CD4-positive, alpha-beta T cell (primary cell): Measurements from ENCODE around the gene LRRK2. TPM values are rescaled to one million over a fixed set of nuclear protein-coding genes. Genes with fewer than 3 reads are reported as not detected.
"Not testable (repeated sequence)": the region's sequence is repeated elsewhere in the genome, so short reads cannot be mapped to it uniquely, and the experiment has no call there.

Source experiments
- ATAC-seq: fragments of 200-7000 bp; cut with Tn5 transposase; one replicate; pipeline ENCODE4 v1.10.0; 2022; ENCODE audit warnings: mild to moderate bottlenecking; ENCODE audit not compliant: poor library complexity
- CTCF ChIA-PET: fragments of 350-600 bp; sonication (Branson Sonifier 250); formaldehyde crosslinking; loops from one replicate; lab custom pipeline; 2021; ENCODE audit warnings: antibody characterized with exemption, inconsistent platforms; lab: Charles Lee
- POLR2A ChIA-PET: fragments of 350-600 bp; sonication (Branson Sonifier 250); formaldehyde crosslinking; loops from one replicate; lab custom pipeline; 2021; ENCODE audit warnings: antibody characterized with exemption, inconsistent platforms; lab: Charles Lee
- DNase-seq, 14 experiments: peaks; one replicate each; pipeline ENCODE4 v3.0.0-alpha.2; 2013 to 2020; ENCODE audit warnings: mixed read lengths in 2 of 14
- H3K27ac ChIP-seq, 2 donors: one replicate each; pipeline versions ENCODE4 v1.5.1 to v1.7.0; 2013; ENCODE audit warnings: low read length in 2 of 2, low read depth in 1 of 2, mild to moderate bottlenecking in 1 of 2
- H3K27me3 ChIP-seq, 2 experiments: 1 replicate in 1 of 2; 2 replicates in 1 of 2; pipeline versions ENCODE4 v1.6.1 to v1.7.0; 2013; ENCODE audit warnings: low read length in 2 of 2, control low read depth in 1 of 2, mild to moderate bottlenecking in 1 of 2, moderate library complexity in 1 of 2; ENCODE audit not compliant: insufficient read depth in 2 of 2, control insufficient read depth in 1 of 2
- H3K36me3 ChIP-seq: one replicate; pipeline ENCODE4 v1.6.1; 2013; ENCODE audit warnings: low read length, control low read depth; ENCODE audit not compliant: insufficient read depth
- H3K4me1 ChIP-seq: one replicate; pipeline ENCODE4 v1.6.1; 2013; ENCODE audit warnings: low read length, control low read depth; ENCODE audit not compliant: insufficient read depth
- H3K4me3 ChIP-seq: one replicate; pipeline ENCODE4 v1.5.1; 2013; ENCODE audit warnings: mild to moderate bottlenecking, low read length, moderate library complexity
- H3K9me3 ChIP-seq, 2 experiments: 1 replicate in 1 of 2; 2 replicates in 1 of 2; pipeline versions ENCODE4 v1.6.1 to v1.7.0; 2013; ENCODE audit warnings: low read length in 2 of 2, mild to moderate bottlenecking in 2 of 2, control low read depth in 1 of 2, moderate library complexity in 1 of 2; ENCODE audit not compliant: control insufficient read depth in 1 of 2, insufficient read depth in 1 of 2
- H3K27ac Mint-ChIP-seq: one replicate; pipeline ENCODE4 v1.8.0; 2020; ENCODE audit warnings: mixed read lengths
- H3K27me3 Mint-ChIP-seq: one replicate; pipeline ENCODE4 v1.8.0; 2021; ENCODE audit warnings: mixed read lengths
- H3K36me3 Mint-ChIP-seq: one replicate; pipeline ENCODE4 v1.8.0; 2021; ENCODE audit warnings: low read depth, mixed read lengths
- H3K4me1 Mint-ChIP-seq: one replicate; pipeline ENCODE4 v1.8.0; 2021; ENCODE audit warnings: low read depth, mixed read lengths
- H3K4me3 Mint-ChIP-seq: one replicate; pipeline ENCODE4 v1.8.0; 2020; ENCODE audit warnings: mild to moderate bottlenecking, mixed read lengths
- H3K9me3 Mint-ChIP-seq: one replicate; pipeline ENCODE4 v1.8.0; 2020; ENCODE audit warnings: mixed read lengths
- intact Hi-C, 2 experiments: fragments of 100-400 bp; cut with DNase I in 1 of 2; cut with micrococcal nuclease in 1 of 2; formaldehyde crosslinking; loops; one replicate each; pipeline versions ENCODE4 v1.15.1 to v1.9.0; 2023 to 2025; cut with DNase I, micrococcal nuclease
- total RNA-seq, 174 experiments: library from RNA in 2 of 174; stranded (reverse) in 2 of 174; gene quantifications; one replicate each; pipeline ENCODE4 v1.2.3 and lab custom pipeline; 2021 to 2026
- TF ChIP-seq, protein P1 (sequence below): fragments of 200-600 bp; IDR thresholded peaks from one replicate; pipeline ENCODE4 v1.8.0; 2022; ENCODE audit warnings: antibody characterized with exemption, mild to moderate bottlenecking

LRRK2 gene
- total RNA-seq, 2 experiments from 2014 or later, result 0.42 to 0.60 TPM

DNA sequence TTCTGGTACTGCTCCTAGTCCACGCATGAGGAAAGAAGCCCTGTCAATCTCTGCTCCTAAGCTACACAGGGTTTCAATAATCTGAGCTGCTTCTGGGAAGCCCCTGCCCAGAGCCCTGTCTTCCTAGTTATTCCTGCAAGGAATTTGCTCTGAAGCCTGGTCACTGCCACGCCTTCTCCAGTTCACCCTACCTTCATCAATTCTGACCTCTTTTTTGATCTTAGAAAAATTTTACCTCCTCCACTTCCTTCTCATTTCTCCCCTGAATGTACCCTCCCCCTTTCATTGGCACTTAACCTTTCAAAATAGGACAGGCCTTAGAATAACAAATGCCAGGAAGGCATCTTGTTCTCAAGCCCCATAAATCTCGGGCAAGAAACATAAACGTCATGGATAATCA lies 14.9 kb upstream of the LRRK2 start:
- CTCF ChIA-PET, result no interaction called here
- ATAC-seq, result no peak
- H3K36me3 Mint-ChIP-seq, result no peaks in the 10 kb centered on the region
- Histone ChIP-seq H3K4me3 (no peak overlapping the region), H3K27ac (no peak overlapping the region), H3K36me3 (no peaks in the 10 kb centered on the region), H3K4me1 (no peaks in the 10 kb centered on the region), H3K27me3 (no peaks in the 10 kb centered on the region), H3K9me3 (peaks cover 0 to 4% of the 10 kb centered on the region in 2 experiments)
- no peaks in the 10 kb centered on the region for H3K4me1 Mint-ChIP-seq
- TF ChIP-seq, protein P1, sequence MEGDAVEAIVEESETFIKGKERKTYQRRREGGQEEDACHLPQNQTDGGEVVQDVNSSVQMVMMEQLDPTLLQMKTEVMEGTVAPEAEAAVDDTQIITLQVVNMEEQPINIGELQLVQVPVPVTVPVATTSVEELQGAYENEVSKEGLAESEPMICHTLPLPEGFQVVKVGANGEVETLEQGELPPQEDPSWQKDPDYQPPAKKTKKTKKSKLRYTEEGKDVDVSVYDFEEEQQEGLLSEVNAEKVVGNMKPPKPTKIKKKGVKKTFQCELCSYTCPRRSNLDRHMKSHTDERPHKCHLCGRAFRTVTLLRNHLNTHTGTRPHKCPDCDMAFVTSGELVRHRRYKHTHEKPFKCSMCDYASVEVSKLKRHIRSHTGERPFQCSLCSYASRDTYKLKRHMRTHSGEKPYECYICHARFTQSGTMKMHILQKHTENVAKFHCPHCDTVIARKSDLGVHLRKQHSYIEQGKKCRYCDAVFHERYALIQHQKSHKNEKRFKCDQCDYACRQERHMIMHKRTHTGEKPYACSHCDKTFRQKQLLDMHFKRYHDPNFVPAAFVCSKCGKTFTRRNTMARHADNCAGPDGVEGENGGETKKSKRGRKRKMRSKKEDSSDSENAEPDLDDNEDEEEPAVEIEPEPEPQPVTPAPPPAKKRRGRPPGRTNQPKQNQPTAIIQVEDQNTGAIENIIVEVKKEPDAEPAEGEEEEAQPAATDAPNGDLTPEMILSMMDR, result no peak
- no peak overlapping the region for H3K4me3 Mint-ChIP-seq
- no peaks in the 10 kb centered on the region for H3K27me3 Mint-ChIP-seq
- intact Hi-C loops, result no loop called here
- H3K27ac Mint-ChIP-seq, result no peak overlapping the region
- DNase-seq, result no peak
- H3K9me3 Mint-ChIP-seq, result peaks cover 3% of the 10 kb centered on the region
- POLR2A ChIA-PET, result interaction anchor here (0.6 kb wide), 1 partner anchor 19 kb away, joined by 3 read pairs; no protein-coding TSS in a partner anchor

DNA sequence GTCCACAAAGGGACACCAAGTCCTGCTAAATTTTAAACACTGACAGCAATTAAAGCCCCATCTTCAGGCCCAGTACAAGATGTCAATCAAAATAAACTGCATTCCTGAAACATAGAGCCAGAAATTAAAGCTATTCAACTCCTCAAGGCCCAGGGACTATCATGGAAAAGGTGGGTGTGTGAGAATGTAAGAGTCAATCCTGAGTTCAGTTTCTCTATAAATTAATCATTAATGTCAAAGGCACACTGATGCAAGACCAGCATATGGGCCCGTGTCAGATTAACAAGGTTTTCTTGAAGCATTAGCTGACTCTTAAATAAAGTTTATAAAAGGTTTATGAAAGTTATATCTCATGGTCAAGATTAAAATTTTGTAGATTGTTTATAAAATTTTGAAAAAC lies 13.6 kb upstream of the LRRK2 start:
- H3K4me1 Mint-ChIP-seq, H3K4me3 Mint-ChIP-seq, ATAC-seq, H3K36me3 Mint-ChIP-seq, H3K27me3 ChIP-seq, H3K9me3 Mint-ChIP-seq, H3K4me1 ChIP-seq, POLR2A ChIA-PET, CTCF ChIA-PET, H3K27me3 Mint-ChIP-seq, H3K4me3 ChIP-seq, H3K9me3 ChIP-seq, H3K27ac Mint-ChIP-seq, DNase-seq, intact Hi-C loops, H3K27ac ChIP-seq, H3K36me3 ChIP-seq: not testable (repeated sequence)

DNA sequence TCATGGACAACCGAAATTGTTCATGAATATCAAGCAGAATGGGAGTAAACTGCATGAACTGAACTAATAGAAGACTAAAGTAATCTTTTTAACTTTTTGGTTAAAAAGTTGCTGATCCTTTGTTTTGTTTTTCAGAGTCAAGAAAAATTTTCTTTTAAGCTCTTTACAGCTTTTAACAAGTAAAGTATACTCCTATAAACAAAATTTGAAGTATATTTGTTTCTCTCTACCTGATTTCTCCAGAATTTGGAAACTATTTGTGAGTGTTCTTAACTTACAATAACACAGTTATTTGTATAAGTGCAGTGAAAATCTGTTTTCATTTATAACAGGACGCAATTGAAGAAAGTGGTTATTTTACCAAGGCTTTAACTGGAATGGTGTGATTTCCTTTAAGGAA lies 12.2 kb upstream of the LRRK2 start:
- TF ChIP-seq, protein P1, result no peak
- Mint-ChIP-seq H3K9me3 (peaks cover 3% of the 10 kb centered on the region), H3K4me1 (no peaks in the 10 kb centered on the region), H3K4me3 (no peak overlapping the region), H3K27me3 (no peaks in the 10 kb centered on the region), H3K27ac (no peak overlapping the region), H3K36me3 (no peaks in the 10 kb centered on the region)
- ATAC-seq, result no peak
- ChIA-PET POLR2A (no interaction called here), CTCF (no interaction called here)
- intact Hi-C loops, result no loop called here
- Histone ChIP-seq H3K27me3 (no peaks in the 10 kb centered on the region), H3K36me3 (no peaks in the 10 kb centered on the region), H3K4me1 (no peaks in the 10 kb centered on the region), H3K4me3 (no peak overlapping the region), H3K27ac (no peak overlapping the region), H3K9me3 (peaks cover 0 to 4% of the 10 kb centered on the region in 2 experiments)
- no peak for DNase-seq

DNA sequence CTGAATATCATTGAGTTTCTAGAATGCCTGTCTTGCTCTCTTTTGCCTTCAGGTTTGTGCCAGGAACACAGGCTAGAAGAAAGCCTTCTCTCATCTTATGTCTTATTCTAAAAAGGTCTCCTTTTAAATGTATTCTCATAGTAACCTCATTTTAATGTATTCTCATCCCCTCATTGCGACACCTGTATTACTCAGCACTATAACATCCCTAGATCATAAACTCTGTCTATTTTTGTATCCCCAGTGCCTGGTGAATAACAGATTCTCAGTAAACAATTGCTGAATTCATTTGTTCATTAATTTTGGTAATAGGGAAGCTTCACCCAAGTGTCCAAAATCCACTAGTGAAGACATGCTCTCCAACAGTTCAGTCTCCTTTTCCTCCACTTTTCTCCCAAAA lies 8.8 kb upstream of the LRRK2 start:
- CTCF ChIA-PET, result no interaction called here
- Histone ChIP-seq H3K4me3 (no peak overlapping the region), H3K4me1 (no peaks in the 10 kb centered on the region), H3K27ac (no peak overlapping the region), H3K27me3 (no peaks in the 10 kb centered on the region), H3K36me3 (no peaks in the 10 kb centered on the region), H3K9me3 (peaks cover 0 to 4% of the 10 kb centered on the region in 2 experiments)
- DNase-seq, result no peak
- TF ChIP-seq, protein P1, result no peak
- POLR2A ChIA-PET, result no interaction called here
- Mint-ChIP-seq H3K27me3 (no peaks in the 10 kb centered on the region), H3K9me3 (peaks cover 3% of the 10 kb centered on the region), H3K4me1 (no peaks in the 10 kb centered on the region), H3K4me3 (no peak overlapping the region), H3K36me3 (no peaks in the 10 kb centered on the region), H3K27ac (no peak overlapping the region)
- no peak for ATAC-seq
- intact Hi-C loops, result no loop called here
